Esophagus (tissue), 2 donors: ENCODE measurements around the gene MNS1. TPM values are rescaled to one million over a fixed set of nuclear protein-coding genes. Genes with fewer than 3 reads are reported as not detected.

ENCODE experiments used
- H3K27ac ChIP-seq, 2 donors: one replicate each; pipeline ENCODE4 v1.5.1; 2013; ENCODE audit warnings: low read depth in 2 of 2, mild to moderate bottlenecking in 2 of 2, inconsistent platforms in 1 of 2, low read length in 1 of 2, moderate library complexity in 1 of 2
- H3K27me3 ChIP-seq, 2 donors: one replicate each; pipeline ENCODE4 v1.6.1; 2013; ENCODE audit warnings: low read length in 2 of 2, control low read depth in 1 of 2, mild to moderate bottlenecking in 1 of 2; ENCODE audit not compliant: insufficient read depth in 2 of 2, control insufficient read depth in 1 of 2
- H3K36me3 ChIP-seq, 2 donors: one replicate each; pipeline ENCODE4 v1.6.1; 2013; ENCODE audit warnings: low read length in 1 of 2; ENCODE audit not compliant: control insufficient read depth in 2 of 2, insufficient read depth in 2 of 2
- H3K4me1 ChIP-seq, 2 donors: one replicate each; pipeline ENCODE4 v1.6.1; 2013; ENCODE audit warnings: low read length in 1 of 2; ENCODE audit not compliant: control insufficient read depth in 2 of 2, insufficient read depth in 2 of 2
- H3K4me3 ChIP-seq, 2 donors: one replicate each; pipeline ENCODE4 v1.5.1; 2013; ENCODE audit warnings: low read length in 2 of 2, mild to moderate bottlenecking in 2 of 2, low read depth in 1 of 2, moderate library complexity in 1 of 2
- H3K9me3 ChIP-seq, 2 donors: one replicate each; pipeline ENCODE4 v1.6.1; 2013; ENCODE audit warnings: mild to moderate bottlenecking in 2 of 2, low read depth in 1 of 2, low read length in 1 of 2, moderate library complexity in 1 of 2; ENCODE audit not compliant: control insufficient read depth in 2 of 2, insufficient read depth in 1 of 2
- WGBS, 2 donors: extraction: QIAGEN DNeasy Blood & Tissue Kit; methylation state at CpG; one replicate each; pipeline ENCODE4 v1.1.7; 2013; 5-methylcytosine and 5-hydroxymethylcytosine counted together
- polyA plus RNA-seq, 2 donors: library from polyadenylated mRNA; stranded (reverse); fragments of 200-250 nt; gene quantifications; one replicate each; pipeline ENCODE4 v1.2.3, GENCODE V29; 2013
- donor health status: healthy with polysubstance abuse.
- donor health status: Bipolar disorder and iron deficiency.

Gene MNS1
- polyA plus RNA-seq, 2 donors: 2.1 to 2.5 TPM

- Histone ChIP-seq H3K27me3 (no peaks in the 10 kb centered on the region), H3K9me3 (no peaks in the 10 kb centered on the region), H3K36me3 (no peaks in the 10 kb centered on the region), H3K27ac (no peak overlapping the region), H3K4me3 (no peak overlapping the region), H3K4me1 (no peaks in the 10 kb centered on the region)
- WGBS, 2 donors: 91 to 95% methylated on average over 3 of the region's 3 CpGs
Measured at GRCh38 chr15:56383010-56383409, 81.9 kb downstream of the MNS1 start.

Other genes with a start within 250 kb of the MNS1 start
- gene RFX7, start 221.3 kb downstream of the MNS1 start, polyA plus RNA-seq: 1 to 10 TPM; 1.9 TPM
- 1 to 10 TPM; 2.8 to 2.9 TPM for gene TEX9, start 99.7 kb downstream of the MNS1 start, polyA plus RNA-seq